Osteocyte (in vitro differentiated cells): ENCODE data around the gene NEK9. TPM values are rescaled to one million over a fixed set of nuclear protein-coding genes. Genes with fewer than 3 reads are reported as not detected.

Experiments used
- DNase-seq: peaks from one replicate; pipeline ENCODE4 v3.0.0; 2021; ENCODE audit warnings: mixed read lengths; ENCODE audit not compliant: unreplicated experiment; ENCODE audit errors: extremely low spot score
- H3K27ac Mint-ChIP-seq: one replicate; pipeline ENCODE4 v1.8.0; 2021; ENCODE audit warnings: mild to moderate bottlenecking, mixed read lengths; ENCODE audit not compliant: unreplicated experiment
- H3K27me3 Mint-ChIP-seq: one replicate; pipeline ENCODE4 v1.8.0; 2021; ENCODE audit warnings: mixed read lengths; ENCODE audit not compliant: unreplicated experiment
- H3K36me3 Mint-ChIP-seq: one replicate; pipeline ENCODE4 v1.8.0; 2021; ENCODE audit warnings: mixed read lengths; ENCODE audit not compliant: unreplicated experiment
- H3K4me1 Mint-ChIP-seq: one replicate; pipeline ENCODE4 v1.8.0; 2021; ENCODE audit warnings: mixed read lengths; ENCODE audit not compliant: unreplicated experiment
- H3K4me3 Mint-ChIP-seq: one replicate; pipeline ENCODE4 v1.8.0; 2021; ENCODE audit warnings: mild to moderate bottlenecking, moderate library complexity, mixed read lengths; ENCODE audit not compliant: unreplicated experiment
- H3K9me3 Mint-ChIP-seq: one replicate; pipeline ENCODE4 v1.8.0; 2021; ENCODE audit warnings: mixed read lengths; ENCODE audit not compliant: unreplicated experiment
- CTCF ChIP-seq: fragments of 200-600 bp; sonication (generic); IDR thresholded peaks from 2 replicates; pipeline ENCODE4 v1.5.0; 2021; ENCODE audit warnings: antibody characterized with exemption, mild to moderate bottlenecking, moderate library complexity
- total RNA-seq: library from RNA; stranded (reverse); gene quantifications from 2 replicates; pipeline ENCODE4 v1.2.1, GENCODE V29; 2021

The NEK9 gene
- total RNA-seq, 1 donor from 2014 or later: 117 TPM

- H3K4me3 Mint-ChIP-seq: no peak overlapping the region
- DNase-seq: no peak
- H3K9me3 Mint-ChIP-seq: no peaks in the 10 kb centered on the region
- no peak for TF ChIP-seq CTCF
- no peaks in the 10 kb centered on the region for H3K4me1 Mint-ChIP-seq
- H3K36me3 Mint-ChIP-seq: peaks cover 39% of the 10 kb centered on the region
- H3K27me3 Mint-ChIP-seq: no peaks in the 10 kb centered on the region
- H3K27ac Mint-ChIP-seq: no peak overlapping the region
Measured at GRCh38 chr14:75091251-75091650, 35.6 kb downstream of the NEK9 start.

- H3K27me3 Mint-ChIP-seq: no peaks in the 10 kb centered on the region
- no peak for TF ChIP-seq CTCF
- no peak overlapping the region for H3K27ac Mint-ChIP-seq
- H3K4me1 Mint-ChIP-seq: no peaks in the 10 kb centered on the region
- H3K9me3 Mint-ChIP-seq: no peaks in the 10 kb centered on the region
- DNase-seq: no peak
- peaks cover 46% of the 10 kb centered on the region for H3K36me3 Mint-ChIP-seq
- no peak overlapping the region for H3K4me3 Mint-ChIP-seq
Measured at GRCh38 chr14:75090353-75090752, 36.5 kb downstream of the NEK9 start.

GRCh38 chr14:75088566-75089373, 38.1 kb downstream of the NEK9 start:
- H3K4me3 Mint-ChIP-seq: no peak overlapping the region
- no peaks in the 10 kb centered on the region for H3K9me3 Mint-ChIP-seq
- no peak overlapping the region for H3K27ac Mint-ChIP-seq
- TF ChIP-seq CTCF: peak; percentile 87
- no peak for DNase-seq
- H3K27me3 Mint-ChIP-seq: no peaks in the 10 kb centered on the region
- H3K4me1 Mint-ChIP-seq: no peaks in the 10 kb centered on the region
- peaks cover 48% of the 10 kb centered on the region for H3K36me3 Mint-ChIP-seq

- TF ChIP-seq CTCF: no peak
- H3K4me1 Mint-ChIP-seq: no peaks in the 10 kb centered on the region
- no peak overlapping the region for H3K27ac Mint-ChIP-seq
- H3K36me3 Mint-ChIP-seq: peaks cover 48% of the 10 kb centered on the region
- no peaks in the 10 kb centered on the region for H3K9me3 Mint-ChIP-seq
- DNase-seq: no peak
- H3K4me3 Mint-ChIP-seq: no peak overlapping the region
- H3K27me3 Mint-ChIP-seq: no peaks in the 10 kb centered on the region
Measured at GRCh38 chr14:75088153-75088552, 38.7 kb downstream of the NEK9 start.

- peaks cover 7% of the 10 kb centered on the region for H3K4me1 Mint-ChIP-seq
- TF ChIP-seq CTCF: peak; percentile 19
- DNase-seq: no peak
- no peaks in the 10 kb centered on the region for H3K27me3 Mint-ChIP-seq
- peaks cover 39% of the 10 kb centered on the region for H3K36me3 Mint-ChIP-seq
- no peaks in the 10 kb centered on the region for H3K9me3 Mint-ChIP-seq
- no peak overlapping the region for H3K4me3 Mint-ChIP-seq
- H3K27ac Mint-ChIP-seq: no peak overlapping the region
Measured at GRCh38 chr14:75084513-75084912, 42.3 kb downstream of the NEK9 start.
